Neural cell (in vitro differentiated cells): ENCODE data around the gene HS6ST1. TPM values are rescaled to one million over a fixed set of nuclear protein-coding genes. Genes with fewer than 3 reads are reported as not detected.

ENCODE experiments used
- H2AFZ ChIP-seq: fragments of 200-600, 300-800 bp; sonication (generic), shearing (Covaris generic); 2 replicates; pipeline ENCODE4 v1.6.0; 2014; ENCODE audit warnings: low read depth, mild to moderate bottlenecking, antibody characterized with exemption, low read length, moderate library complexity
- H3F3A ChIP-seq: fragments of 200-600 bp; shearing (Covaris generic); 2 replicates; pipeline ENCODE4 v1.6.1; 2016; ENCODE audit warnings: mild to moderate bottlenecking, moderate library complexity, mixed read lengths, antibody characterized with exemption, low read length; ENCODE audit not compliant: insufficient read depth, poor library complexity, severe bottlenecking
- H3K27ac ChIP-seq: fragments of 200-600, 300-800 bp; sonication (generic), shearing (Covaris generic); 2 replicates; pipeline ENCODE4 v1.5.1; 2014; ENCODE audit warnings: mild to moderate bottlenecking, low read length, moderate library complexity
- H3K27me3 ChIP-seq: fragments of 300-800, 200-600 bp; sonication (generic), shearing (Covaris generic); 2 replicates; pipeline ENCODE4 v1.6.0; 2014; ENCODE audit warnings: mild to moderate bottlenecking, low read depth, low read length, moderate library complexity; ENCODE audit not compliant: insufficient read depth
- H3K36me3 ChIP-seq: fragments of 300-800, 200-600 bp; sonication (generic), shearing (Covaris generic); 2 replicates; pipeline ENCODE4 v1.5.1; 2014; ENCODE audit warnings: mild to moderate bottlenecking, antibody characterized with exemption, low read length, moderate library complexity; ENCODE audit not compliant: insufficient read depth
- H3K4me2 ChIP-seq: fragments of 300-800, 200-600 bp; sonication (generic), shearing (Covaris generic); 2 replicates; pipeline ENCODE4 v1.6.0; 2014; ENCODE audit warnings: mild to moderate bottlenecking, low read length
- H3K4me3 ChIP-seq: fragments of 300-800, 200-600 bp; sonication (generic), shearing (Covaris generic); 2 replicates; pipeline ENCODE4 v1.5.1; 2014; ENCODE audit warnings: mild to moderate bottlenecking, low read length, moderate library complexity
- H3K79me2 ChIP-seq: fragments of 200-600 bp; shearing (Covaris generic); replicated peaks from 2 replicates; pipeline ENCODE4 v1.6.0; 2014; ENCODE audit warnings: mild to moderate bottlenecking, low read length, moderate library complexity; ENCODE audit not compliant: insufficient read depth
- H3K9ac ChIP-seq: fragments of 300-800, 200-600 bp; sonication (generic), shearing (Covaris generic); 2 replicates; pipeline ENCODE4 v1.6.1; 2016; ENCODE audit warnings: mild to moderate bottlenecking, low read length, mixed read lengths
- H3K9me2 ChIP-seq: fragments of 200-600 bp; shearing (Covaris generic); 2 replicates; pipeline ENCODE4 v1.6.1; 2016; ENCODE audit warnings: mild to moderate bottlenecking, low read length, mixed read lengths; ENCODE audit not compliant: insufficient read depth
- H3K9me3 ChIP-seq: fragments of 200-600, 300-800 bp; sonication (generic), shearing (Covaris generic); 2 replicates; pipeline ENCODE4 v1.6.1; 2016; ENCODE audit warnings: mild to moderate bottlenecking, mixed run types, low read length, moderate library complexity, mixed read lengths
- H4K20me1 ChIP-seq: fragments of 200-600 bp; shearing (Covaris generic); 2 replicates; pipeline ENCODE4 v1.6.1; 2016; ENCODE audit warnings: mild to moderate bottlenecking, mixed run types; ENCODE audit not compliant: insufficient read depth
- CTCF ChIP-seq: fragments of 450-650 bp; IDR thresholded peaks from 2 replicates; pipeline ENCODE4 v1.5.1; 2014; ENCODE audit warnings: antibody characterized with exemption, mild to moderate bottlenecking, moderate library complexity; ENCODE audit not compliant: poor library complexity, severe bottlenecking
- EP300 ChIP-seq: fragments of 450-650 bp; conservative IDR thresholded peaks from 2 replicates; pipeline ENCODE4 v1.6.1; 2014; ENCODE audit warnings: antibody characterized with exemption, mild to moderate bottlenecking, moderate library complexity; ENCODE audit not compliant: poor library complexity, severe bottlenecking
- EZH2 ChIP-seq: fragments of 200-600, 300-800 bp; shearing (Covaris generic), sonication (generic); IDR thresholded peaks from 2 replicates; pipeline ENCODE4 v1.6.1; 2014; ENCODE audit warnings: antibody characterized with exemption, low read length, borderline replicate concordance, mild to moderate bottlenecking; ENCODE audit not compliant: insufficient read depth, poor library complexity, severe bottlenecking
- MXI1 ChIP-seq: fragments of 450-650 bp; conservative IDR thresholded peaks from 2 replicates; pipeline ENCODE4 v1.6.1; 2014; ENCODE audit warnings: antibody characterized with exemption, mild to moderate bottlenecking; ENCODE audit not compliant: poor library complexity, severe bottlenecking
- POLR2AphosphoS5 ChIP-seq: IDR thresholded peaks from 2 replicates; pipeline ENCODE4 v1.6.1; 2012
- RAD21 ChIP-seq: fragments of 450-650 bp; conservative IDR thresholded peaks from 2 replicates; pipeline ENCODE4 v1.6.1; 2014; ENCODE audit warnings: antibody characterized with exemption, mild to moderate bottlenecking, moderate library complexity
- REST ChIP-seq: IDR thresholded peaks from 2 replicates; pipeline ENCODE4 v1.6.1; 2012; ENCODE audit warnings: borderline replicate concordance
- SMC3 ChIP-seq: fragments of 450-650 bp; conservative IDR thresholded peaks from 2 replicates; pipeline ENCODE4 v1.6.1; 2014; ENCODE audit warnings: antibody characterized with exemption, mild to moderate bottlenecking, moderate library complexity; ENCODE audit not compliant: poor library complexity
- TAF1 ChIP-seq: IDR thresholded peaks from 2 replicates; pipeline ENCODE4 v1.6.1; 2012; ENCODE audit warnings: low read depth
- polyA plus RNA-seq: library from polyadenylated mRNA; depleted of rRNA; stranded (reverse); fragments of >200 nt; gene quantifications from 2 replicates; pipeline ENCODE4 v1.2.3, GENCODE V29; 2014

HS6ST1 gene
- polyA plus RNA-seq, 1 donor from 2014 or later = 44.1 TPM

GRCh38 chr2:128303095-128303791, 15.4 kb downstream of the HS6ST1 start:
- H3K79me2 ChIP-seq = peaks cover 51% of the 10 kb centered on the region
- H2AFZ ChIP-seq = no peak overlapping the region
- H3K4me2 ChIP-seq = no peak overlapping the region
- no peak overlapping the region for H3K27ac ChIP-seq
- no peak overlapping the region for H3K9ac ChIP-seq
- H3F3A ChIP-seq = no peaks in the 10 kb centered on the region
- no peaks in the 10 kb centered on the region for H3K9me3 ChIP-seq
- TF ChIP-seq EZH2 (no peak), POLR2AphosphoS5 (no peak), MXI1 (no peak), RAD21 (no peak), REST (no peak), EP300 (no peak), TAF1 (no peak), SMC3 (no peak), CTCF (no peak)
- no peaks in the 10 kb centered on the region for H3K36me3 ChIP-seq
- H3K4me3 ChIP-seq = no peak overlapping the region
- H3K27me3 ChIP-seq = no peaks in the 10 kb centered on the region
- no peaks in the 10 kb centered on the region for H4K20me1 ChIP-seq
- no peaks in the 10 kb centered on the region for H3K9me2 ChIP-seq

- H3F3A ChIP-seq = no peaks in the 10 kb centered on the region
- no peak overlapping the region for H2AFZ ChIP-seq
- H3K9me2 ChIP-seq = no peaks in the 10 kb centered on the region
- no peaks in the 10 kb centered on the region for H4K20me1 ChIP-seq
- H3K27ac ChIP-seq = no peak overlapping the region
- H3K4me2 ChIP-seq = no peak overlapping the region
- no peak for TF ChIP-seq SMC3
- TF ChIP-seq EZH2 = no peak
- no peak for TF ChIP-seq RAD21
- no peak for TF ChIP-seq POLR2AphosphoS5
- TF ChIP-seq TAF1 = no peak
- no peak for TF ChIP-seq CTCF
- TF ChIP-seq EP300 = no peak
- no peak for TF ChIP-seq MXI1
- TF ChIP-seq REST = no peak
- H3K36me3 ChIP-seq = no peaks in the 10 kb centered on the region
- H3K79me2 ChIP-seq = peaks cover 52% of the 10 kb centered on the region
- H3K9me3 ChIP-seq = no peaks in the 10 kb centered on the region
- H3K27me3 ChIP-seq = no peaks in the 10 kb centered on the region
- H3K4me3 ChIP-seq = no peak overlapping the region
- no peak overlapping the region for H3K9ac ChIP-seq
Observed at GRCh38 chr2:128302744-128303067, 16.0 kb downstream of the HS6ST1 start.
